ENCODE results near the gene ZEB2. TPM values are rescaled to one million over a fixed set of nuclear protein-coding genes. Genes with fewer than 3 reads are reported as not detected.

ZEB2 gene
- total and polyA plus RNA-seq, 2 donors (not counting 3 experiments of a cell fraction or from before 2014, with no cell fraction given) = 17.9 to 49.6 TPM

- BruUV-seq (replicated peaks) = no TSS peak
- no peak overlapping the region for H3K27ac ChIP-seq (ENCODE audit: insufficient read depth, low read depth, low read length)
- CTCF ChIA-PET = interaction anchor here (1.3 to 2.5 kb wide), 3 partner anchors 10 to 19 kb away, joined by 3 to 11 read pairs (median 5); no protein-coding TSS in a partner anchor
- no peaks in the 10 kb centered on the region for H3K9me3 ChIP-seq (replicated peaks; ENCODE audit: control insufficient read depth, insufficient read depth, low read length)
- POLR2A ChIA-PET = no interaction called here
- peaks cover 2% of the 10 kb centered on the region for H3K79me2 ChIP-seq (ENCODE audit: control insufficient read depth, insufficient read depth, low read length)
- H3K4me1 ChIP-seq (ENCODE audit: control insufficient read depth, extremely low read depth, insufficient read depth, low read length) = no peaks in the 10 kb centered on the region
- no peaks in the 10 kb centered on the region for H3K27me3 ChIP-seq (ENCODE audit: control insufficient read depth in 2 of 2, insufficient read depth in 2 of 2, low read length in 2 of 2)
- H3K9ac ChIP-seq (replicated peaks; ENCODE audit: extremely low read depth, insufficient read depth, low read length) = no peak overlapping the region
- TF ChIP-seq, protein P1, sequence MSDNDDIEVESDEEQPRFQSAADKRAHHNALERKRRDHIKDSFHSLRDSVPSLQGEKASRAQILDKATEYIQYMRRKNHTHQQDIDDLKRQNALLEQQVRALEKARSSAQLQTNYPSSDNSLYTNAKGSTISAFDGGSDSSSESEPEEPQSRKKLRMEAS (IDR thresholded peaks at IDR 0.05; ENCODE audit: insufficient read depth, insufficient read length) = no peak
- TF ChIP-seq GATA2 (IDR thresholded peaks at IDR 0.05; ENCODE audit: insufficient read depth, insufficient read length, low read depth, low read length) = no peak
- no peak for TF ChIP-seq POLR2AphosphoS5 (IDR thresholded peaks at IDR 0.05; ENCODE audit: insufficient read depth, low read depth, low read length)
- no peak for TF ChIP-seq MYC (IDR thresholded peaks at IDR 0.05; ENCODE audit: low read depth, low read length)
- TF ChIP-seq EZH2 (IDR thresholded peaks at IDR 0.05; ENCODE audit: borderline replicate concordance, low read depth, low read length, severe bottlenecking) = no peak
- TF ChIP-seq, protein P2, sequence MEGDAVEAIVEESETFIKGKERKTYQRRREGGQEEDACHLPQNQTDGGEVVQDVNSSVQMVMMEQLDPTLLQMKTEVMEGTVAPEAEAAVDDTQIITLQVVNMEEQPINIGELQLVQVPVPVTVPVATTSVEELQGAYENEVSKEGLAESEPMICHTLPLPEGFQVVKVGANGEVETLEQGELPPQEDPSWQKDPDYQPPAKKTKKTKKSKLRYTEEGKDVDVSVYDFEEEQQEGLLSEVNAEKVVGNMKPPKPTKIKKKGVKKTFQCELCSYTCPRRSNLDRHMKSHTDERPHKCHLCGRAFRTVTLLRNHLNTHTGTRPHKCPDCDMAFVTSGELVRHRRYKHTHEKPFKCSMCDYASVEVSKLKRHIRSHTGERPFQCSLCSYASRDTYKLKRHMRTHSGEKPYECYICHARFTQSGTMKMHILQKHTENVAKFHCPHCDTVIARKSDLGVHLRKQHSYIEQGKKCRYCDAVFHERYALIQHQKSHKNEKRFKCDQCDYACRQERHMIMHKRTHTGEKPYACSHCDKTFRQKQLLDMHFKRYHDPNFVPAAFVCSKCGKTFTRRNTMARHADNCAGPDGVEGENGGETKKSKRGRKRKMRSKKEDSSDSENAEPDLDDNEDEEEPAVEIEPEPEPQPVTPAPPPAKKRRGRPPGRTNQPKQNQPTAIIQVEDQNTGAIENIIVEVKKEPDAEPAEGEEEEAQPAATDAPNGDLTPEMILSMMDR (IDR thresholded peaks at IDR 0.05; ENCODE audit: extremely low read depth in 1 of 2, insufficient read depth in 1 of 2, low read depth in 1 of 2, low read length in 2 of 2) = no peak
- no peak for TF ChIP-seq POLR2A (IDR thresholded peaks at IDR 0.05; ENCODE audit: low read depth, low read length)
- no peak for TF ChIP-seq FOS (IDR thresholded peaks at IDR 0.05; ENCODE audit: borderline replicate concordance, insufficient read depth, low read length)
- TF ChIP-seq JUN (IDR thresholded peaks at IDR 0.05; ENCODE audit: borderline replicate concordance, insufficient read depth, insufficient read length, low read depth) = no peak
- DNase-seq (ENCODE audit: low read depth, low spot score) = peak; percentile 40
- peaks cover 0 to 1% of the 10 kb centered on the region in 2 experiments for H3K36me3 ChIP-seq (ENCODE audit: control insufficient read depth in 2 of 2, extremely low read depth in 1 of 2, insufficient read depth in 2 of 2, low read length in 2 of 2)
- H3K4me2 ChIP-seq (ENCODE audit: insufficient read depth, low read length) = no peak overlapping the region
- no peaks in the 10 kb centered on the region for H4K20me1 ChIP-seq (replicated peaks; ENCODE audit: control insufficient read depth, extremely low read depth, insufficient read depth, low read length)
- no peak overlapping the region for H3K4me3 ChIP-seq (replicated peaks in 1 of 3; ENCODE audit: insufficient read depth in 1 of 3, low read depth in 1 of 3, low read length in 3 of 3)
- no peaks in the 10 kb centered on the region for H3K9me1 ChIP-seq (replicated peaks; ENCODE audit: control insufficient read depth, extremely low read depth, insufficient read depth, low read length)
- FAIRE-seq = no peak
- intact Hi-C loops (cut with micrococcal nuclease) (no loop called here), dilution Hi-C loops (cut with MboI; ENCODE audit: extremely low pct_ligation_motif_present, low sequenced_read_pairs) (no loop called here)
- no peak overlapping the region for H2AFZ ChIP-seq (ENCODE audit: low read depth, low read length)
Observed at GRCh38 chr2:144468823-144469595, 50.9 kb downstream of the ZEB2 start.

All from endothelial cell of umbilical vein (primary cell).